ENCODE results near the gene NDUFS8.

GRCh38 chr11:68031144-68031464, 623 bp downstream of the NDUFS8 start:
- no peak for TF ChIP-seq NFIC (IDR thresholded peaks at IDR 0.05; ENCODE audit: low read depth, low read length)
- TF ChIP-seq CTCF (IDR thresholded peaks at IDR 0.05 in 2 of 3, conservative IDR thresholded peaks at IDR 0.05 in 1 of 3; ENCODE audit: control insufficient read depth in 2 of 3, extremely low read depth in 1 of 3, insufficient read depth in 1 of 3, low read depth in 3 of 3, low read length in 3 of 3): no peak
- no peak for TF ChIP-seq RAD21 (IDR thresholded peaks at IDR 0.05; ENCODE audit: insufficient read depth, low read depth, low read length)
- TF ChIP-seq PRDM15 (CRISPR knock-in tag; IDR thresholded peaks at IDR 0.05): no peak
- TF ChIP-seq POLR2A (IDR thresholded peaks at IDR 0.05; ENCODE audit: low read depth, low read length): no peak
- TF ChIP-seq ATF7 (IDR thresholded peaks at IDR 0.05; ENCODE audit: low read depth): no peak
- no peak for TF ChIP-seq RFX5 (IDR thresholded peaks at IDR 0.05; ENCODE audit: low read depth, low read length)
- no peak for TF ChIP-seq NR2C2 (IDR thresholded peaks at IDR 0.05; ENCODE audit: borderline replicate concordance, control insufficient read depth, insufficient read length, low read depth)

Measured in GM12878 (cell line).